A673 (cell line): ENCODE measurements around the gene PRKCH.

ENCODE experiments used
- CTCF ChIP-seq: fragments of 300-800, 200-600 bp; sonication (generic); conservative IDR thresholded peaks from 2 replicates; pipeline ENCODE4 v1.5.1; 2017; ENCODE audit warnings: low read depth, mild to moderate bottlenecking, antibody characterized with exemption, low read length, moderate library complexity, mixed read lengths
- EZH2 ChIP-seq: fragments of 200-600 bp; sonication (generic); IDR thresholded peaks from 2 replicates; pipeline ENCODE4 v1.6.1; 2017; ENCODE audit warnings: borderline replicate concordance, low read depth, mild to moderate bottlenecking, mixed read lengths, antibody characterized with exemption, low read length; ENCODE audit not compliant: poor library complexity, severe bottlenecking

- TF ChIP-seq CTCF (no peak), EZH2 (no peak)
Observed at GRCh38 chr14:61338457-61338856, 17.1 kb downstream of the PRKCH start.
